H54 (cell line): ENCODE measurements around the gene TNFRSF4.
"Not testable (repeated sequence)": the region's sequence is repeated elsewhere in the genome, so short reads cannot be mapped to it uniquely, and the experiment has no call there.

Experiments used
- DNase-seq: peaks from one replicate; pipeline ENCODE4 v3.0.0; 2011; ENCODE audit warnings: low spot score, mixed read lengths; ENCODE audit not compliant: insufficient read length
- FAIRE-seq: peaks from 3 replicates; lab custom pipeline; 2011; peaks lifted over from hg19 to GRCh38; lab: Jason Lieb, UNC
- POLR2A ChIP-seq: IDR thresholded peaks from 2 replicates; pipeline ENCODE4 v1.6.1; 2011; ENCODE audit warnings: low read depth, mild to moderate bottlenecking, low read length

The TNFRSF4 gene

GRCh38 chr1:1177452-1178206 is 36.3 kb downstream of the TNFRSF4 start:
- FAIRE-seq = no peak
- no peak for DNase-seq
- no peak for TF ChIP-seq POLR2A

GRCh38 chr1:1176931-1177330 is 37.0 kb downstream of the TNFRSF4 start:
- no peak for DNase-seq
- FAIRE-seq = no peak
- TF ChIP-seq POLR2A = no peak

- not testable (repeated sequence) for FAIRE-seq, DNase-seq
These were observed 37.7 kb downstream of the TNFRSF4 start for GRCh38 chr1:1176063-1176761.

GRCh38 chr1:1175221-1176062 is 38.5 kb downstream of the TNFRSF4 start:
- FAIRE-seq (no peak), DNase-seq (no peak)
- TF ChIP-seq POLR2A = no peak

GRCh38 chr1:1173793-1174415 is 40.0 kb downstream of the TNFRSF4 start, which contains the start of gene TTLL10:
TSS of gene TTLL10 (plus strand) at chr1:1173880. CDS start at chr1:1179216, 5,336 bp downstream.
- no peak for TF ChIP-seq POLR2A
- DNase-seq (no peak), FAIRE-seq (no peak)

GRCh38 chr1:1173061-1173792 is 40.7 kb downstream of the TNFRSF4 start:
- DNase-seq (no peak), FAIRE-seq (no peak)

DNA sequence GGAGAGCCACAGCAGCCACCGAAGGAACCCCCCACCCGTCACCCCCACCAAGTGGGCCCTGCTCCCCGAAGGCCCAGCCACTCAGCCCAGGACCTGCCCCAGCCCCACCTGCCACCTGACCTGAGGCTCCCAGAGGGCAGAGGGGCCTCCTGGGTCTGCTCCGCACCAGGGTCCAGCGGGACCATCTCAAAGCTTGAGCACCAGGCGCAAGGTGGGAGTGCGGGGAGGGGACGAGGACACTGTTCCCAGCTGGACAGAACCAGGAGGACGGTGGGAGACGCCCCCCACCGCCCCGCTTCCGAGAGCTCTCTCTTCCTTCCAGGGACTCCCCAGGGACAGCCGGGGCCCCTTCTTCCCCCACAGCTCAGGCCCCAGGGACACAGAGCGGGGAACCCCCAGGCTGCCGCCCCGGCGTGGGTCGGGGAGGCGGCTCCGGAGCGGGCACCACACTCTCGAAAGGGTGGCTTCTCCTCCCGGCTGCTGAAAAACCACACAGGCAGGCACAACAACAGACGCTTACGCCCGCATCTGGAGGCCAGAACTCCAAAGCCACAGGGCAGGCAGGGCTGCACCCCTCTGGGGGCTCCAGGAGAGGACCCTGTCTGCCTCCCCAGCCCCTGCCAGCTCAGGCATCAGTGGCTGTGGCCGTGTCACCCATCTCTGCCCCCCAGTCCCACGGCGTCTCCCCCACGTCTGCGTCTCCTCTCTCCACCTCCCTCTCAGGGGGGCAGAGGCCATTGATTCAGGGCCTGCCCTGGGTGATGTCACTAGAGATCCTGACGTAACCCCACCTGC is 42.2 kb downstream of the TNFRSF4 start:
- FAIRE-seq = no peak
- no peak for TF ChIP-seq POLR2A
- DNase-seq = no peak

More at GRCh38 chr1:1173061-1173792, 40.7 kb downstream of the TNFRSF4 start:
- no peak for TF ChIP-seq POLR2A

- FAIRE-seq (no peak), DNase-seq (no peak)
- TF ChIP-seq POLR2A = no peak
These were observed 42.8 kb downstream of the TNFRSF4 start for GRCh38 chr1:1171161-1171545.

GRCh38 chr1:1170215-1171091 is 43.5 kb downstream of the TNFRSF4 start:
- DNase-seq (no peak), FAIRE-seq (no peak)
- no peak for TF ChIP-seq POLR2A

- DNase-seq = no peak
- no peak for TF ChIP-seq POLR2A
- FAIRE-seq = no peak
These were observed 44.3 kb downstream of the TNFRSF4 start for GRCh38 chr1:1169429-1170214.
